Activated T-helper 9 cell treated with anti-CD3 and anti-CD28 coated beads, Interleukin-2, amount 50 U/mL, for 16 hours (primary cell): ENCODE data around the gene ABCC6.
"Not testable (repeated sequence)": the region's sequence is repeated elsewhere in the genome, so short reads cannot be mapped to it uniquely, and the experiment has no call there.

Source experiments
- DNase-seq: peaks from one replicate; pipeline ENCODE4 v3.0.0-alpha.2; 2020; ENCODE audit warnings: low read depth

ABCC6 gene

GRCh38 chr16:16190546-16190945 lies 32.7 kb downstream of the ABCC6 start:
- no peak for DNase-seq

GRCh38 chr16:16189842-16190241 lies 33.5 kb downstream of the ABCC6 start:
- no peak for DNase-seq

- no peak for DNase-seq
These were observed 34.5 kb downstream of the ABCC6 start for GRCh38 chr16:16188827-16189226.

GRCh38 chr16:16186820-16187219 lies 36.5 kb downstream of the ABCC6 start:
- DNase-seq: no peak

GRCh38 chr16:16185095-16185494 lies 38.2 kb downstream of the ABCC6 start:
- no peak for DNase-seq

GRCh38 chr16:16184594-16184993 lies 38.7 kb downstream of the ABCC6 start:
- DNase-seq: no peak

GRCh38 chr16:16183562-16183961 lies 39.7 kb downstream of the ABCC6 start:
- no peak for DNase-seq

- no peak for DNase-seq
These were observed 40.4 kb downstream of the ABCC6 start for GRCh38 chr16:16182918-16183317.

GRCh38 chr16:16181748-16182147 lies 41.5 kb downstream of the ABCC6 start:
- not testable (repeated sequence) for DNase-seq

GRCh38 chr16:16178455-16179162 lies 44.7 kb downstream of the ABCC6 start:
- DNase-seq: no peak

- DNase-seq: no peak
These were observed 47.0 kb downstream of the ABCC6 start for GRCh38 chr16:16176328-16176727.

GRCh38 chr16:16175296-16175695 lies 48.0 kb downstream of the ABCC6 start:
- no peak for DNase-seq

GRCh38 chr16:16172991-16173390 lies 50.3 kb downstream of the ABCC6 start:
- DNase-seq: no peak

GRCh38 chr16:16171332-16171919 lies 51.9 kb downstream of the ABCC6 start:
- no peak for DNase-seq

GRCh38 chr16:16169615-16170014 lies 53.7 kb downstream of the ABCC6 start:
- DNase-seq: no peak

- DNase-seq: no peak
These were observed 54.9 kb downstream of the ABCC6 start for GRCh38 chr16:16168431-16168830.

- no peak for DNase-seq
These were observed 55.4 kb downstream of the ABCC6 start for GRCh38 chr16:16167927-16168326.

GRCh38 chr16:16166949-16167348 lies 56.3 kb downstream of the ABCC6 start:
- DNase-seq: no peak

GRCh38 chr16:16166085-16166484 lies 57.2 kb downstream of the ABCC6 start:
- DNase-seq: no peak

- no peak for DNase-seq
These were observed 59.1 kb downstream of the ABCC6 start for GRCh38 chr16:16164243-16164642.

- no peak for DNase-seq
These were observed 59.7 kb downstream of the ABCC6 start for GRCh38 chr16:16163571-16163970.

- no peak for DNase-seq
These were observed 60.2 kb downstream of the ABCC6 start for GRCh38 chr16:16163109-16163508.

- DNase-seq: no peak
These were observed 60.7 kb downstream of the ABCC6 start for GRCh38 chr16:16162591-16162990.

GRCh38 chr16:16161840-16162239 lies 61.5 kb downstream of the ABCC6 start:
- not testable (repeated sequence) for DNase-seq
